IMR-90 (cell line): ENCODE data around the gene VPS13A. TPM values are rescaled to one million over a fixed set of nuclear protein-coding genes. Genes with fewer than 3 reads are reported as not detected.

Source experiments
- ATAC-seq: fragments of 200-7000 bp; cut with Tn5 transposase; 2 replicates; pipeline ENCODE4 v1.9.1; 2020; ENCODE audit warnings: low read depth, mild to moderate bottlenecking, moderate library complexity
- BruUV-seq: library from RNA; stranded (reverse); fragments of 400-500 nt; replicated peaks from 2 replicates; lab custom pipeline; 2021; lab: Mats Ljungman, UMichigan
- CTCF ChIA-PET: fragments of 300-600 bp; formaldehyde crosslinking; extraction: SDS; loops from one replicate; lab custom pipeline; 2021; ENCODE audit warnings: antibody characterized with exemption; lab: Yijun Ruan, JAX
- POLR2A ChIA-PET: fragments of 300-600 bp; sonication (Branson Sonifier 250); formaldehyde crosslinking; loops from one replicate; lab custom pipeline; 2022; ENCODE audit warnings: antibody characterized with exemption; ENCODE audit not compliant: unreplicated experiment; lab: Charles Lee
- DNase-seq: peaks from one replicate; pipeline ENCODE4 v3.0.0; 2013
- H2AFZ ChIP-seq: replicated peaks from 2 replicates; pipeline ENCODE3; 2013; ENCODE audit warnings: low read length, mild to moderate bottlenecking; ENCODE audit not compliant: poor library complexity
- H2AK5ac ChIP-seq: 2 replicates; pipeline ENCODE4 v1.6.1; 2013; ENCODE audit warnings: low read depth, low read length, inconsistent platforms
- H2AK9ac ChIP-seq: replicated peaks from 2 replicates; pipeline ENCODE3; 2013; ENCODE audit warnings: mild to moderate bottlenecking, low read depth, low read length, moderate library complexity; ENCODE audit not compliant: poor library complexity
- H2BK120ac ChIP-seq: 2 replicates; pipeline ENCODE4 v1.6.1; 2013; ENCODE audit warnings: low read depth, low read length, inconsistent platforms
- H2BK15ac ChIP-seq: 3 replicates; pipeline ENCODE4 v1.6.1; 2013; ENCODE audit warnings: low read depth, low read length, inconsistent platforms
- H2BK20ac ChIP-seq: 2 replicates; pipeline ENCODE4 v1.6.1; 2013; ENCODE audit warnings: low read depth, mild to moderate bottlenecking, inconsistent platforms, low read length, moderate library complexity
- H2BK5ac ChIP-seq: 2 replicates; pipeline ENCODE4 v1.6.1; 2013; ENCODE audit warnings: mild to moderate bottlenecking, low read depth, low read length, inconsistent platforms; ENCODE audit not compliant: poor library complexity, severe bottlenecking
- H3K14ac ChIP-seq: replicated peaks from 2 replicates; pipeline ENCODE4 v1.6.1; 2013; ENCODE audit warnings: low read depth, low read length, inconsistent platforms
- H3K18ac ChIP-seq: 2 replicates; pipeline ENCODE4 v1.6.1; 2013; ENCODE audit warnings: low read depth, low read length, control low read depth
- H3K23ac ChIP-seq: 2 replicates; pipeline ENCODE4 v1.6.1; 2013; ENCODE audit warnings: low read depth, low read length, inconsistent platforms
- H3K27ac ChIP-seq: 2 replicates; pipeline ENCODE4 v1.5.1; 2013; ENCODE audit warnings: mild to moderate bottlenecking, control low read depth, low read length; ENCODE audit not compliant: insufficient read depth
- H3K27me3 ChIP-seq: 2 replicates; pipeline ENCODE4 v1.6.1; 2013; ENCODE audit warnings: low read length; ENCODE audit not compliant: control insufficient read depth, insufficient read depth
- H3K36me3 ChIP-seq: 2 replicates; pipeline ENCODE4 v1.6.1; 2013; ENCODE audit warnings: low read length, mixed read lengths; ENCODE audit not compliant: control insufficient read depth, insufficient read depth
- H3K4ac ChIP-seq: 2 replicates; pipeline ENCODE4 v1.6.1; 2013; ENCODE audit warnings: low read depth, low read length, inconsistent platforms
- H3K4me1 ChIP-seq: 2 replicates; pipeline ENCODE4 v1.6.1; 2013; ENCODE audit warnings: low read length, mixed read lengths; ENCODE audit not compliant: control insufficient read depth, insufficient read depth
- H3K4me2 ChIP-seq: 2 replicates; pipeline ENCODE4 v1.6.1; 2013; ENCODE audit warnings: low read depth, mild to moderate bottlenecking, control low read depth, low read length, moderate library complexity
- H3K4me3 ChIP-seq: 2 replicates; pipeline ENCODE4 v1.5.1; 2013; ENCODE audit warnings: low read depth, mild to moderate bottlenecking, control low read depth, low read length, moderate library complexity; ENCODE audit not compliant: insufficient read depth
- H3K56ac ChIP-seq: 2 replicates; pipeline ENCODE4 v1.6.1; 2013; ENCODE audit warnings: low read length, inconsistent platforms; ENCODE audit not compliant: insufficient read depth; ENCODE audit errors: extremely low read depth
- H3K79me1 ChIP-seq, 2 experiments: 2 replicates each; pipeline ENCODE4 v1.6.1; 2013; ENCODE audit warnings: low read length in 2 of 2, inconsistent platforms in 1 of 2, low read depth in 1 of 2
- H3K9ac ChIP-seq: 2 replicates; pipeline ENCODE4 v1.6.1; 2013; ENCODE audit warnings: low read depth, low read length, control low read depth
- H3K9me1 ChIP-seq: 2 replicates; pipeline ENCODE4 v1.6.1; 2013; ENCODE audit warnings: low read length, inconsistent platforms; ENCODE audit not compliant: insufficient read depth
- H3K9me3 ChIP-seq: 2 replicates; pipeline ENCODE4 v1.6.1; 2013; ENCODE audit warnings: low read length; ENCODE audit not compliant: control insufficient read depth, insufficient read depth
- H4K20me1 ChIP-seq: 2 replicates; pipeline ENCODE4 v1.6.1; 2013; ENCODE audit warnings: low read length, inconsistent platforms; ENCODE audit not compliant: insufficient read depth
- H4K5ac ChIP-seq: 2 replicates; pipeline ENCODE4 v1.6.1; 2013; ENCODE audit warnings: mild to moderate bottlenecking, low read depth, low read length, control low read depth
- H4K8ac ChIP-seq, 2 experiments: 2 replicates each; pipeline ENCODE4 v1.6.1; 2013; ENCODE audit warnings: low read depth in 2 of 2, low read length in 2 of 2, control low read depth in 1 of 2, inconsistent platforms in 1 of 2
- H4K91ac ChIP-seq: 2 replicates; pipeline ENCODE4 v1.6.1; 2013; ENCODE audit warnings: low read depth, low read length, inconsistent platforms; ENCODE audit not compliant: insufficient read depth
- BHLHE40 ChIP-seq: fragments of 150-350 bp; IDR thresholded peaks from 2 replicates; pipeline ENCODE4 v1.6.1; 2016; ENCODE audit warnings: mild to moderate bottlenecking, low read depth, low read length
- CEBPB ChIP-seq: IDR thresholded peaks from 2 replicates; pipeline ENCODE4 v1.6.1; 2012; ENCODE audit warnings: low read depth, low read length, improper control_type of control experiment
- CHD1 ChIP-seq: IDR thresholded peaks from 2 replicates; pipeline ENCODE4 v1.6.1; 2012; ENCODE audit warnings: low read depth, low read length, improper control_type of control experiment
- MXI1 ChIP-seq: IDR thresholded peaks from 2 replicates; pipeline ENCODE4 v1.6.1; 2012; ENCODE audit warnings: low read depth, mild to moderate bottlenecking, low read length, moderate library complexity, borderline replicate concordance
- NFE2L2 ChIP-seq: fragments of 150-350 bp; IDR thresholded peaks from 2 replicates; pipeline ENCODE4 v1.6.1; 2016; ENCODE audit warnings: low read depth, mild to moderate bottlenecking, low read length
- RAD21 ChIP-seq: IDR thresholded peaks from 2 replicates; pipeline ENCODE4 v1.6.1; 2012; ENCODE audit warnings: low read length, improper control_type of control experiment
- RCOR1 ChIP-seq: IDR thresholded peaks from 2 replicates; pipeline ENCODE4 v1.6.1; 2012; ENCODE audit warnings: mild to moderate bottlenecking, low read length, improper control_type of control experiment; ENCODE audit not compliant: insufficient replicate concordance
- RFX5 ChIP-seq: IDR thresholded peaks from 2 replicates; pipeline ENCODE4 v1.8.0; 2012; ENCODE audit warnings: low read depth, mild to moderate bottlenecking, low read length, moderate library complexity
- SMC3 ChIP-seq: fragments of 150-350 bp; IDR thresholded peaks from 2 replicates; pipeline ENCODE4 v1.6.1; 2016; ENCODE audit warnings: low read depth, mild to moderate bottlenecking, antibody characterized with exemption, low read length, moderate library complexity
- WGBS, 2 experiments: methylation state at CpG; one replicate each; pipeline versions ENCODE4 v1.1.5 to v1.1.7; 2013; ENCODE audit warnings: missing lambda C conversion rate in 2 of 2; ENCODE audit not compliant: insufficient read length in 1 of 2; ENCODE audit errors: extremely low coverage in 2 of 2; 5-methylcytosine and 5-hydroxymethylcytosine counted together
- dilution Hi-C: fragments of 300-500 bp; cut with HindIII; formaldehyde crosslinking; loops from one replicate; pipeline ENCODE4 v1.14.3; 2018; ENCODE audit warnings: low sequenced_read_pairs; ENCODE audit not compliant: unreplicated experiment
- in situ Hi-C: fragments of 300-500 bp; cut with MboI; formaldehyde crosslinking; loops from 3 replicates; pipeline ENCODE4 v1.14.3; 2019; ENCODE audit warnings: low sequenced_read_pairs, inconsistent platforms, mixed read lengths
- intact Hi-C: fragments of 100-400 bp; cut with micrococcal nuclease; formaldehyde crosslinking; loops from 2 replicates; pipeline ENCODE4 v1.10.0; 2022
- polyA plus RNA-seq, 3 experiments: library from polyadenylated mRNA; depleted of rRNA; stranded (reverse); fragments of >200 nt; gene quantifications; 2 replicates each; pipeline ENCODE4 v1.2.3, GENCODE V29; 2012; ENCODE audit warnings: low replicate concordance in 1 of 3
- total RNA-seq: library from RNA; depleted of rRNA; stranded (reverse); fragments of >200 nt; gene quantifications from 2 replicates; pipeline ENCODE4 v1.2.3, GENCODE V29; 2012
- TF ChIP-seq, protein P1 (sequence below): fragments of 150-350 bp; IDR thresholded peaks from 2 replicates; pipeline ENCODE4 v1.6.1; 2017; ENCODE audit warnings: mild to moderate bottlenecking, antibody characterized with exemption, low read length, low read depth
- TF ChIP-seq, protein P2 (sequence below): fragments of 150-350 bp; IDR thresholded peaks from 2 replicates; pipeline ENCODE4 v1.6.1; 2016; ENCODE audit warnings: low read depth, mild to moderate bottlenecking, low read length, moderate library complexity, borderline replicate concordance
- TF ChIP-seq, protein P3 (sequence below): conservative IDR thresholded peaks from 2 replicates; pipeline ENCODE4 v1.5.1; 2012; ENCODE audit warnings: mild to moderate bottlenecking, low read depth, low read length, improper control_type of control experiment

Gene VPS13A
- total and polyA plus RNA-seq, 2 of the 4 experiments (the other 2 are of a cell fraction): 10.4 to 26.5 TPM

DNA sequence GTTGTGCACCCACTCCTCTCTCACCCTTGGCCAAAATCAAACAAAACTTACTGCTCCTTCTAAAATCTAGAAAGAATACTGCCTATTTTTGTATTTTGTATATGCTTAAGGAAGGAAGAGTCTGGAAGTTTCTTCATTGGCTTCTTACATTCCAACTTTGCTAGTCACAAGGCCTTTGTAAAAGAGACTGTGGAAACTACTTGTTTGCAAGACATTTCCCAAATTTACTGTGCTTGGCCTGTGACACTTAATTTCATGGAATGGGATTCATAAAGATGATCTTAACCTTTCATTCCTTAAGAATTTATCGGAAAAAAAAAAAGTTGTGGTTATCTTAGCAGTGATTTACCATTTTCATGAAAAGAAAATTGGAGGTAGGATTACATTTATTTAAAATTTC is 208.9 kb downstream of the VPS13A start:
- no peak overlapping the region for H4K5ac ChIP-seq
- no peak overlapping the region for H2AK9ac ChIP-seq
- H3K4me3 ChIP-seq: no peak overlapping the region
- H2BK5ac ChIP-seq: no peak overlapping the region
- no peak overlapping the region for H2AK5ac ChIP-seq
- intact Hi-C loops (no loop called here), in situ Hi-C loops (no loop called here), dilution Hi-C loops (no loop called here)
- H3K36me3 ChIP-seq: peaks cover 3% of the 10 kb centered on the region; the same call in 1 of the 2 replicates
- BruUV-seq: no TSS peak
- H3K4me2 ChIP-seq: no peak overlapping the region
- no peak overlapping the region for H3K4ac ChIP-seq
- H3K4me1 ChIP-seq: no peaks in the 10 kb centered on the region
- H2AFZ ChIP-seq: no peak overlapping the region
- DNase-seq: peak; percentile 61
- no peaks in the 10 kb centered on the region for H3K9me1 ChIP-seq
- H2BK120ac ChIP-seq: no peak overlapping the region
- no peak overlapping the region for H4K8ac ChIP-seq
- POLR2A ChIA-PET: no interaction called here
- CTCF ChIA-PET: no interaction called here
- H3K14ac ChIP-seq: no peak overlapping the region
- H3K79me1 ChIP-seq: no peaks in the 10 kb centered on the region
- no peak overlapping the region for H3K18ac ChIP-seq
- no peaks in the 10 kb centered on the region for H3K9me3 ChIP-seq
- H4K20me1 ChIP-seq: no peaks in the 10 kb centered on the region
- H3K23ac ChIP-seq: no peak overlapping the region
- no peaks in the 10 kb centered on the region for H3K27me3 ChIP-seq
- no peak overlapping the region for H3K27ac ChIP-seq
- TF ChIP-seq BHLHE40 (no peak), RFX5 (no peak), CEBPB (no peak), RAD21 (no peak), CHD1 (no peak), SMC3 (no peak), RCOR1 (no peak), NFE2L2 (no peak), MXI1 (no peak)
- TF ChIP-seq, protein P1, sequence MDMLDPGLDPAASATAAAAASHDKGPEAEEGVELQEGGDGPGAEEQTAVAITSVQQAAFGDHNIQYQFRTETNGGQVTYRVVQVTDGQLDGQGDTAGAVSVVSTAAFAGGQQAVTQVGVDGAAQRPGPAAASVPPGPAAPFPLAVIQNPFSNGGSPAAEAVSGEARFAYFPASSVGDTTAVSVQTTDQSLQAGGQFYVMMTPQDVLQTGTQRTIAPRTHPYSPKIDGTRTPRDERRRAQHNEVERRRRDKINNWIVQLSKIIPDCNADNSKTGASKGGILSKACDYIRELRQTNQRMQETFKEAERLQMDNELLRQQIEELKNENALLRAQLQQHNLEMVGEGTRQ: no peak
- TF ChIP-seq, protein P2, sequence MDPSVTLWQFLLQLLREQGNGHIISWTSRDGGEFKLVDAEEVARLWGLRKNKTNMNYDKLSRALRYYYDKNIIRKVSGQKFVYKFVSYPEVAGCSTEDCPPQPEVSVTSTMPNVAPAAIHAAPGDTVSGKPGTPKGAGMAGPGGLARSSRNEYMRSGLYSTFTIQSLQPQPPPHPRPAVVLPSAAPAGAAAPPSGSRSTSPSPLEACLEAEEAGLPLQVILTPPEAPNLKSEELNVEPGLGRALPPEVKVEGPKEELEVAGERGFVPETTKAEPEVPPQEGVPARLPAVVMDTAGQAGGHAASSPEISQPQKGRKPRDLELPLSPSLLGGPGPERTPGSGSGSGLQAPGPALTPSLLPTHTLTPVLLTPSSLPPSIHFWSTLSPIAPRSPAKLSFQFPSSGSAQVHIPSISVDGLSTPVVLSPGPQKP: no peak
- TF ChIP-seq, protein P3, sequence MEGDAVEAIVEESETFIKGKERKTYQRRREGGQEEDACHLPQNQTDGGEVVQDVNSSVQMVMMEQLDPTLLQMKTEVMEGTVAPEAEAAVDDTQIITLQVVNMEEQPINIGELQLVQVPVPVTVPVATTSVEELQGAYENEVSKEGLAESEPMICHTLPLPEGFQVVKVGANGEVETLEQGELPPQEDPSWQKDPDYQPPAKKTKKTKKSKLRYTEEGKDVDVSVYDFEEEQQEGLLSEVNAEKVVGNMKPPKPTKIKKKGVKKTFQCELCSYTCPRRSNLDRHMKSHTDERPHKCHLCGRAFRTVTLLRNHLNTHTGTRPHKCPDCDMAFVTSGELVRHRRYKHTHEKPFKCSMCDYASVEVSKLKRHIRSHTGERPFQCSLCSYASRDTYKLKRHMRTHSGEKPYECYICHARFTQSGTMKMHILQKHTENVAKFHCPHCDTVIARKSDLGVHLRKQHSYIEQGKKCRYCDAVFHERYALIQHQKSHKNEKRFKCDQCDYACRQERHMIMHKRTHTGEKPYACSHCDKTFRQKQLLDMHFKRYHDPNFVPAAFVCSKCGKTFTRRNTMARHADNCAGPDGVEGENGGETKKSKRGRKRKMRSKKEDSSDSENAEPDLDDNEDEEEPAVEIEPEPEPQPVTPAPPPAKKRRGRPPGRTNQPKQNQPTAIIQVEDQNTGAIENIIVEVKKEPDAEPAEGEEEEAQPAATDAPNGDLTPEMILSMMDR: no peak
- no peak overlapping the region for H2BK15ac ChIP-seq
- no peak overlapping the region; the same call in 1 of the 2 replicates for H3K56ac ChIP-seq
- no peak overlapping the region for H3K9ac ChIP-seq
- WGBS, 2 experiments: no CpG with 5 or more reads among the region's 1 CpG
- H2BK20ac ChIP-seq: no peak overlapping the region
- H4K91ac ChIP-seq: no peak overlapping the region
- ATAC-seq: peak; percentile 56
